Measurements from ENCODE around the gene CHRDL2.

DNA sequence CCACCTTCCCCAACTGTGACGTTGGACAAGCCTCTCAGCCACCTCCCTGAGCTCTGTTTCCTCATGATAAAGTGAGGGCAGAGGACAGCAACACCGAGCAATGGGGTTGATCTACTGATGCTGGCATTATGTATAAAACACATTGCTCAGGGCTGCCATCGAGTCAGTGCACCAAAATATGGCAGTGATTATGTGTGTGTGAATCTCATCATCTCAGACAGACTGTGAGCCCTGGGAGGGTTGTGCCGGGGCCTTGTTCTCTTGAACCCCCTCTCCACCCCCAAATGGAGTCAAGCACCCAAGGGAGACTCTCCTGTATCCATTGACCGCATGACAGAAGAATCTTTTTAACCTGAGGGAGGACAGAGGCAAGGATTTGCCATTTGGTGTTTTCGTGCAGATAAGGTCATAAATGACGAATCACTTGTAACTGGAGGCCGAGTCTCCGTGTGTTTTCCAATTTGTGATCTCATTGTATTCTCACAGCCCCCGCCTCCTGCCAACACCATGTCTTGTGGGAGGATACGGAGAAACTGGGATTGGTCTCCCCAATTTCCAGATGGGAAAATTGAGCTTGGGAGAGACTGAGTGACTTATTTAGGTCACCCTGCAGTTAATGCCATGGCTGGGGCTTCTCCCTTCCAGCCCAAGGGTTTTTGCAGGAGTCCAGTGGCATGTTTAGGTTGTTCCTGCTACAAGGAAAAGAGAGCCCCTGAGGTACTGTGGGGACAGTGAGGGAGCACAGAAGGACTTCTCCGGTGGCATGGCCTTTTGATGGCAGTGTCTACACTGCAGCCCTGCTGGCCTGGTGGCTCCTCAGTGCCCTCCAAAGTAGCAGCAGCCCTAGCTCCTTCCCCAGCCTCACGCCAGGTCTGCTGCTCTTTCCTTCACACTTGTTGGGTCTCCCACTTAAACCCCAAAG is 52.4 kb downstream of the CHRDL2 start:
- TF ChIP-seq, protein P1, sequence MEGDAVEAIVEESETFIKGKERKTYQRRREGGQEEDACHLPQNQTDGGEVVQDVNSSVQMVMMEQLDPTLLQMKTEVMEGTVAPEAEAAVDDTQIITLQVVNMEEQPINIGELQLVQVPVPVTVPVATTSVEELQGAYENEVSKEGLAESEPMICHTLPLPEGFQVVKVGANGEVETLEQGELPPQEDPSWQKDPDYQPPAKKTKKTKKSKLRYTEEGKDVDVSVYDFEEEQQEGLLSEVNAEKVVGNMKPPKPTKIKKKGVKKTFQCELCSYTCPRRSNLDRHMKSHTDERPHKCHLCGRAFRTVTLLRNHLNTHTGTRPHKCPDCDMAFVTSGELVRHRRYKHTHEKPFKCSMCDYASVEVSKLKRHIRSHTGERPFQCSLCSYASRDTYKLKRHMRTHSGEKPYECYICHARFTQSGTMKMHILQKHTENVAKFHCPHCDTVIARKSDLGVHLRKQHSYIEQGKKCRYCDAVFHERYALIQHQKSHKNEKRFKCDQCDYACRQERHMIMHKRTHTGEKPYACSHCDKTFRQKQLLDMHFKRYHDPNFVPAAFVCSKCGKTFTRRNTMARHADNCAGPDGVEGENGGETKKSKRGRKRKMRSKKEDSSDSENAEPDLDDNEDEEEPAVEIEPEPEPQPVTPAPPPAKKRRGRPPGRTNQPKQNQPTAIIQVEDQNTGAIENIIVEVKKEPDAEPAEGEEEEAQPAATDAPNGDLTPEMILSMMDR (IDR thresholded peaks at IDR 0.05): no peak
- TF ChIP-seq POLR2A (IDR thresholded peaks at IDR 0.05): no peak

All from testis (tissue), 2 donors.